Calu3 (cell line): ENCODE measurements around the gene ZC3H11A. TPM values are rescaled to one million over a fixed set of nuclear protein-coding genes. Genes with fewer than 3 reads are reported as not detected.

Source experiments
- BruUV-seq: library from RNA; stranded (reverse); fragments of 400-500 nt; replicated peaks from 2 replicates; lab custom pipeline; 2021; lab: Mats Ljungman, UMichigan
- CTCF ChIA-PET: fragments of 300-600 bp; sonication (Branson Sonifier 250); formaldehyde crosslinking; loops from one replicate; lab custom pipeline; 2022; ENCODE audit warnings: antibody characterized with exemption; lab: Charles Lee
- DNase-seq: peaks from one replicate; pipeline ENCODE4 v3.0.0; 2022
- H3K27ac Mint-ChIP-seq: one replicate; pipeline ENCODE4 v1.8.0; 2022; ENCODE audit warnings: mixed read lengths; ENCODE audit not compliant: unreplicated experiment
- H3K27me3 Mint-ChIP-seq: one replicate; pipeline ENCODE4 v1.8.0; 2022; ENCODE audit warnings: mixed read lengths; ENCODE audit not compliant: unreplicated experiment
- H3K36me3 Mint-ChIP-seq: one replicate; pipeline ENCODE4 v1.8.0; 2022; ENCODE audit warnings: mild to moderate bottlenecking, moderate library complexity, mixed read lengths; ENCODE audit not compliant: insufficient read depth, unreplicated experiment
- H3K4me1 Mint-ChIP-seq: one replicate; pipeline ENCODE4 v1.8.0; 2022; ENCODE audit warnings: mild to moderate bottlenecking, low read depth, mixed read lengths; ENCODE audit not compliant: unreplicated experiment
- H3K4me3 Mint-ChIP-seq: one replicate; pipeline ENCODE4 v1.8.0; 2022; ENCODE audit warnings: mild to moderate bottlenecking, low read depth, moderate library complexity, mixed read lengths; ENCODE audit not compliant: unreplicated experiment
- H3K9me3 Mint-ChIP-seq: one replicate; pipeline ENCODE4 v1.8.0; 2022; ENCODE audit warnings: low read depth, mixed read lengths; ENCODE audit not compliant: unreplicated experiment
- intact Hi-C: fragments of 100-400 bp; cut with micrococcal nuclease; formaldehyde crosslinking; loops from one replicate; pipeline ENCODE4 v1.10.0; 2022; ENCODE audit not compliant: unreplicated experiment
- total RNA-seq: library from RNA; stranded (reverse); gene quantifications from 2 replicates; pipeline ENCODE4 v1.2.3, GENCODE V29; 2022
- TF ChIP-seq, protein P1 (sequence below): fragments of 200-600 bp; IDR thresholded peaks from one replicate; pipeline ENCODE4 v1.8.0; 2022; ENCODE audit warnings: antibody characterized with exemption; ENCODE audit not compliant: unreplicated experiment

The ZC3H11A gene
- total RNA-seq, 1 experiment from 2014 or later: 113 TPM

- no peaks in the 10 kb centered on the region for H3K4me1 Mint-ChIP-seq
- no peaks in the 10 kb centered on the region for H3K27me3 Mint-ChIP-seq
- H3K36me3 Mint-ChIP-seq: no peaks in the 10 kb centered on the region
- H3K27ac Mint-ChIP-seq: no peak overlapping the region
- TF ChIP-seq, protein P1, sequence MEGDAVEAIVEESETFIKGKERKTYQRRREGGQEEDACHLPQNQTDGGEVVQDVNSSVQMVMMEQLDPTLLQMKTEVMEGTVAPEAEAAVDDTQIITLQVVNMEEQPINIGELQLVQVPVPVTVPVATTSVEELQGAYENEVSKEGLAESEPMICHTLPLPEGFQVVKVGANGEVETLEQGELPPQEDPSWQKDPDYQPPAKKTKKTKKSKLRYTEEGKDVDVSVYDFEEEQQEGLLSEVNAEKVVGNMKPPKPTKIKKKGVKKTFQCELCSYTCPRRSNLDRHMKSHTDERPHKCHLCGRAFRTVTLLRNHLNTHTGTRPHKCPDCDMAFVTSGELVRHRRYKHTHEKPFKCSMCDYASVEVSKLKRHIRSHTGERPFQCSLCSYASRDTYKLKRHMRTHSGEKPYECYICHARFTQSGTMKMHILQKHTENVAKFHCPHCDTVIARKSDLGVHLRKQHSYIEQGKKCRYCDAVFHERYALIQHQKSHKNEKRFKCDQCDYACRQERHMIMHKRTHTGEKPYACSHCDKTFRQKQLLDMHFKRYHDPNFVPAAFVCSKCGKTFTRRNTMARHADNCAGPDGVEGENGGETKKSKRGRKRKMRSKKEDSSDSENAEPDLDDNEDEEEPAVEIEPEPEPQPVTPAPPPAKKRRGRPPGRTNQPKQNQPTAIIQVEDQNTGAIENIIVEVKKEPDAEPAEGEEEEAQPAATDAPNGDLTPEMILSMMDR: no peak
- no peaks in the 10 kb centered on the region for H3K9me3 Mint-ChIP-seq
- no TSS peak for BruUV-seq
- intact Hi-C loops: no loop called here
- DNase-seq: no peak
- H3K4me3 Mint-ChIP-seq: no peak overlapping the region
- CTCF ChIA-PET: interaction anchor here (0.7 kb wide), 1 partner anchor 57 kb away, joined by 3 read pairs; no protein-coding TSS in a partner anchor
Observed at GRCh38 chr1:203777596-203777995, 17.8 kb upstream of the ZC3H11A start.

- Mint-ChIP-seq H3K4me3 (no peak overlapping the region), H3K9me3 (no peaks in the 10 kb centered on the region), H3K27ac (no peak overlapping the region), H3K4me1 (no peaks in the 10 kb centered on the region), H3K36me3 (no peaks in the 10 kb centered on the region), H3K27me3 (no peaks in the 10 kb centered on the region)
- CTCF ChIA-PET: interaction anchor here (0.7 kb wide), 1 partner anchor 58 kb away, joined by 3 read pairs; no protein-coding TSS in a partner anchor
- no TSS peak for BruUV-seq
- DNase-seq: no peak
- intact Hi-C loops: no loop called here
- TF ChIP-seq, protein P1: no peak
Observed at GRCh38 chr1:203778146-203778545, 17.3 kb upstream of the ZC3H11A start.

GRCh38 chr1:203778789-203779188 lies 16.6 kb upstream of the ZC3H11A start:
- CTCF ChIA-PET: interaction anchor here (0.6 kb wide), 1 partner anchor 15 kb away, joined by 4 read pairs; no protein-coding TSS in a partner anchor
- Mint-ChIP-seq H3K9me3 (no peaks in the 10 kb centered on the region), H3K36me3 (no peaks in the 10 kb centered on the region), H3K27me3 (no peaks in the 10 kb centered on the region), H3K4me3 (no peak overlapping the region), H3K4me1 (no peaks in the 10 kb centered on the region), H3K27ac (no peak overlapping the region)
- DNase-seq: no peak
- TF ChIP-seq, protein P1: no peak
- no TSS peak for BruUV-seq
- intact Hi-C loops: no loop called here

- no TSS peak for BruUV-seq
- TF ChIP-seq, protein P1: no peak
Observed at GRCh38 chr1:203781962-203782361, 13.5 kb upstream of the ZC3H11A start.

More at GRCh38 chr1:203781962-203782361, 13.5 kb upstream of the ZC3H11A start:
- no peaks in the 10 kb centered on the region for H3K4me1 Mint-ChIP-seq
- no peak for DNase-seq
- no peaks in the 10 kb centered on the region for H3K27me3 Mint-ChIP-seq
- intact Hi-C loops: no loop called here
- no peaks in the 10 kb centered on the region for H3K36me3 Mint-ChIP-seq
- H3K27ac Mint-ChIP-seq: no peak overlapping the region
- CTCF ChIA-PET: interaction anchor here (0.6 to 0.7 kb wide), 2 partner anchors 35 to 153 kb away, joined by 3 read pairs; no protein-coding TSS in a partner anchor
- H3K4me3 Mint-ChIP-seq: no peak overlapping the region
- no peaks in the 10 kb centered on the region for H3K9me3 Mint-ChIP-seq
